Kidney epithelial cell (primary cell): ENCODE measurements around the gene PDLIM7. TPM values are rescaled to one million over a fixed set of nuclear protein-coding genes. Genes with fewer than 3 reads are reported as not detected.

Experiments used
- DNase-seq: peaks from one replicate; pipeline ENCODE4 v3.0.0-alpha.2; 2010; ENCODE audit warnings: low read depth
- H3K27me3 ChIP-seq: 2 replicates; pipeline ENCODE4 v1.6.0; 2011; ENCODE audit warnings: low read length; ENCODE audit not compliant: control insufficient read depth, insufficient read depth
- H3K36me3 ChIP-seq: 2 replicates; pipeline ENCODE4 v1.5.1; 2011; ENCODE audit warnings: low read length; ENCODE audit not compliant: control insufficient read depth, insufficient read depth
- H3K4me3 ChIP-seq: 2 replicates; pipeline ENCODE4 v1.5.1; 2011; ENCODE audit warnings: low read depth, mild to moderate bottlenecking, control low read depth, low read length
- total RNA-seq: library from RNA; depleted of rRNA; stranded (reverse); fragments of >200 nt; gene quantifications from 2 replicates; pipeline ENCODE4 v1.2.3, GENCODE V29; 2015
- TF ChIP-seq, protein P1 (sequence below): IDR thresholded peaks from 2 replicates; pipeline ENCODE4 v1.5.1; 2011; ENCODE audit warnings: mild to moderate bottlenecking, moderate library complexity, low read length, control low read depth, inconsistent platforms; ENCODE audit not compliant: insufficient read depth, poor library complexity, severe bottlenecking

PDLIM7 gene
- total RNA-seq, 1 donor from 2014 or later: 467 TPM

DNA sequence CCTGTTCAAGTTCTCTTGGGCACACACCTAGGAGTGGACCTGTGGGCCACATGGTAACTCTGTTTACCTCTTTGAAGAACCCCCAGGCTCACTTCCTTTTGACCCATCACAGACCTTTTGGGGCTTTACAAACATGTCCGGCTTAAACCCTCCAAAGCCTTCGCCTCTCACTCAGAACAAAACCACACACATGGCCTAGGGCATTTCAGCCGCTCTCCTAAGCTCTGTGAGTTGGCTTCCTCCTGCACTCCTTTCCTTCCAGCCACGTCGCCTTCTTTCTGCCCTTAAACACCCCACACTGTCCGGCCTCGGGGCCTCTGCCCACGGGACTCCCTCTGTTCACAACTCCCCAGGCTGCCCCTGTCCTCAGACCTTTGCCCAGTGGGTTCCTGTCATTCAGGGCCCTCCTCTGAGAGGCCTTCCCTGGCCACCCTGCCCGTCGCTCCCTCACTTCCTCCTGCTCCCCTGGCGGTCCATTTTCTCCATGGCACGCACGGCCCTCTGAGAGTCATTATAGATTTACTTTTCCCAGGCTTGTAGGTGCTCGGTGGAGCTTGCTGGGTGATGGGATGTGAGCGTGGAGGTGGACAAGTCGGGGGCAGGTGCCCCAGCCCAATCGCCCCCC is 10.3 kb upstream of the PDLIM7 start:
- DNase-seq: no peak
- Histone ChIP-seq H3K27me3 (no peaks in the 10 kb centered on the region), H3K4me3 (no peak overlapping the region), H3K36me3 (peaks cover 3% of the 10 kb centered on the region)
- TF ChIP-seq, protein P1, sequence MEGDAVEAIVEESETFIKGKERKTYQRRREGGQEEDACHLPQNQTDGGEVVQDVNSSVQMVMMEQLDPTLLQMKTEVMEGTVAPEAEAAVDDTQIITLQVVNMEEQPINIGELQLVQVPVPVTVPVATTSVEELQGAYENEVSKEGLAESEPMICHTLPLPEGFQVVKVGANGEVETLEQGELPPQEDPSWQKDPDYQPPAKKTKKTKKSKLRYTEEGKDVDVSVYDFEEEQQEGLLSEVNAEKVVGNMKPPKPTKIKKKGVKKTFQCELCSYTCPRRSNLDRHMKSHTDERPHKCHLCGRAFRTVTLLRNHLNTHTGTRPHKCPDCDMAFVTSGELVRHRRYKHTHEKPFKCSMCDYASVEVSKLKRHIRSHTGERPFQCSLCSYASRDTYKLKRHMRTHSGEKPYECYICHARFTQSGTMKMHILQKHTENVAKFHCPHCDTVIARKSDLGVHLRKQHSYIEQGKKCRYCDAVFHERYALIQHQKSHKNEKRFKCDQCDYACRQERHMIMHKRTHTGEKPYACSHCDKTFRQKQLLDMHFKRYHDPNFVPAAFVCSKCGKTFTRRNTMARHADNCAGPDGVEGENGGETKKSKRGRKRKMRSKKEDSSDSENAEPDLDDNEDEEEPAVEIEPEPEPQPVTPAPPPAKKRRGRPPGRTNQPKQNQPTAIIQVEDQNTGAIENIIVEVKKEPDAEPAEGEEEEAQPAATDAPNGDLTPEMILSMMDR: no peak

DNA sequence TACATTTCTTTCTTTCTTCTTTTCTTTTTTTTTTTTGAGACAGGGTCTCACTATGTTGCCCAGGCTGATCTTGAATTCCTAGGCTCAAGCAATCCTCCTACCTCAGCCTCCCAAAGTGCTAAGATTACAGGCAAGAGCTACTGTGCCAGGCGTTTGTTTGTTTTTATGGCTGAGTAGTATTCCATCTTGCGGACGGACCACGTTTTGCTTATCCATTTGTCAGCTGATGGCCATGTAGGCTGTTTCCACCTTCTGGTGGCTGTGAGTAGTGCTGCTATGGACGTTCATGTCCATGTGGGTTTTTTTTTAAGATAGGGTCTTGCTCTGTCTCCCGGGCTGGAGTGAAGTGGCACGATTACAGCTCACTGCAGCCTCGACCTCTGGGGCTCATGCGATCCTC is 9.8 kb upstream of the PDLIM7 start:
- no peak for DNase-seq
- TF ChIP-seq, protein P1: no peak

DNA sequence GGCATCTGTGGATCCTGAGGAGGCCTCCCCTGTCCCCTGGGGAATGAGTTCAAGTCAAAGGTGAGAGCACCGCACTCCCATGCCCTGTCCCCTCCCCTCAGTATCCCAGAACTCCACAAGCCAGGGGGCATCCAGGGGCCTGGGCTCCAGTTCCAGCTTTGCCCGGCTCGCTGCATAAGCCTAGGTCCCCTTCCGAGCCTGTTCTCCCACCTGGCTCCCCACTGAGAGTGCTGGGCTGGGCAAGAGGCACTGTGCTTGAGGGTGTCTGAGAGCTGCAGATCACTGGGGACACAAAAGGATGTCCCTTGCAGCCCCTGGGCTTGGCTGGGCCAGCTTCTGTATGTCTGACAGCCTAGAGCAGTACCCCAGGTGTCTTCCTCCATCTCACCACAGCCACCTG is 7.7 kb upstream of the PDLIM7 start:
- Histone ChIP-seq H3K27me3 (no peaks in the 10 kb centered on the region), H3K36me3 (no peaks in the 10 kb centered on the region), H3K4me3 (no peak overlapping the region)
- TF ChIP-seq, protein P1: no peak
- no peak for DNase-seq

More for the DNA sequence above, 9.8 kb upstream of the PDLIM7 start:
- Histone ChIP-seq H3K4me3 (no peak overlapping the region), H3K27me3 (no peaks in the 10 kb centered on the region), H3K36me3 (no peaks in the 10 kb centered on the region)

DNA sequence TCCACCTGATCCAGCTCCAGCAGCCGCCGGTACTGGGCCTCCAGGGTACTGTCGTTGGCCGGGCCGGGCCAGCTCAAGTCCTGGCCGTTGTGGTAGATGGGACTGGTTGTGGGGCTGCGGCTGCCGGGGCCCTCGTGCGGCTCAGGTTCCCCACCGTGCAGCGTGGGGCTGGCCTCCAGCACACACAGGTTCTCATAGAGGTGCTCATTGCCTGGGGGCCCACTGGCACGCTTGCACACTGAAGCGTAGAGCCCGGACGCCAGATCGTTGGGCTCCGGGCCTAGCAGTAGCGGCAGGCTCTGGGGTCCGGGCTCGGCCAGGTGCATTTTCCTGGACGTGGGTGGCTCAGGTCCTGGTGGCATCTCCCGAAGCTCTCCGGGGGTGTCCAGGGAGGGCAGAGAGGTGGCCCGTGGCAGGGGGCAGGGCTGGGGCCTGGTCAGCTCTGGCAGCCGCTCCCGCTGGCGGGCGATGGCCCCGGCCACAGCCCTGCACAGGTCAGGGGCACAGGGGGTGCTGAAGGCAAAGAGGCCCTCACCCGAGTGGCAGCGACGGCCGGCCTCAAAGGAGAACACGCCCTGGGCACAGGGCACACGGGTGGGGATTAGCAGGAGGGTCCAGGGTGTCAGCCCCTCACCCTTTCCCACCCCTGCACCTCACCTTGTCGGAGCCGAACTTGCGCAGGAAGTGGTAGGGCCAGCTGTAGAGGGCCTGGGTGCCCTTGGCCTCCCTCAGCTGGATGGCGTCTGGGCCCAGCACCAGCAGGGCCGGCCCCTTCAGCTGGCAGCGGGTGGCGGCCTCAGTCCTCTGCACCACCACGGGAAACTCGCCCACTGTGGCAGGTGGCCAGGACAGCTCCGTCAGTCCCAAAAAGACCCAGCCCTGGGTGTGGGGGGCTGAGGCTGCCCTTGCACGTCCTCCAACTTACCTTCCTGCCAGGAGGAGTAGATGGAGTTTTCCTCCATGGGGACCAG is 7.0 kb upstream of the PDLIM7 start:
- no peaks in the 10 kb centered on the region for H3K36me3 ChIP-seq
- no peaks in the 10 kb centered on the region for H3K27me3 ChIP-seq
- no peak for DNase-seq
- H3K4me3 ChIP-seq: no peak overlapping the region
- TF ChIP-seq, protein P1: no peak

DNA sequence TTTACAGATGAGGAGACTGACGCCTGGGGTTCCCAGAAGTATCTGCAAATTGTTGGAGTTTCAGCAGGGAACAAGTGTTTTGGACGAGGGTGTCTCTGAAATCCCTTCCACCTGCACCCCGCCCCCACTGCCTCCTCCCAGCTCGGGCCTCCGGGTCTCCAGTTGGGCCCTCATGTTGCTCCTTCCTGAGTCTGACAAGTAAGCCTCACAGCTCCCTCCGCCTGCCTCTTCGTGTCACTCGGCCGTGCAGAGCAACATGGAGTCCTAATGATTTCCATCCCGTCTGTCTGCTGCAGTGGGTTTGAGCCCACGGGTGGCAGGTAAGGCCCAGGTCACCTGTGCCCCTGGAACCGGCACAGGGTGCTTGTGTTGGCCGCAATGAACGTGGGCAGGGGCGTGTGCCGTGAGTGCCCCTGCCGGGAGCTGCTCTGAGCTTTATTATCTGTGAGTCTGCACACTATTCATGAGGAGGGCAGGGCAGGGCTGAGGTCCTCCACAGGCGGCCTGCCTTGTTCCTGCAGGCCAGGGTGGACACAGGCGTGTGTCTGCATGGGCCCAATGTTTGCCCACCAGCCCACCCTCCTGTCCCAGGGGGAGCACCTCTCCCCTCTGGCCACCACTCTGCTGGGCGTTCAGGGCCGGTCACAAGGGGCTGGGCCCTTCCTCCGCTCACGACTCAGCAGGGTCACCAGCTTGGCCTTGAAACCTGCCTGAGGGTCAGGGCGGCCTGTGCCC is 6.1 kb upstream of the PDLIM7 start:
- H3K36me3 ChIP-seq: no peaks in the 10 kb centered on the region
- no peak overlapping the region for H3K4me3 ChIP-seq
- H3K27me3 ChIP-seq: no peaks in the 10 kb centered on the region
- TF ChIP-seq, protein P1: no peak
- DNase-seq: no peak
